Measurements from ENCODE around the gene LDLR.
"Not testable (repeated sequence)": the region's sequence is repeated elsewhere in the genome, so short reads cannot be mapped to it uniquely, and the experiment has no call there.

GRCh38 chr19:11090014-11090263 is 676 bp downstream of the LDLR start:
- TF ChIP-seq CTCF, POLR2A (IDR thresholded peaks at IDR 0.05): not testable (repeated sequence)

All from heart left ventricle (tissue), 13 donors.